ENCODE results near the gene RAD51AP2. TPM values are rescaled to one million over a fixed set of nuclear protein-coding genes. Genes with fewer than 3 reads are reported as not detected.
"Not testable (repeated sequence)": the region's sequence is repeated elsewhere in the genome, so short reads cannot be mapped to it uniquely, and the experiment has no call there.

The RAD51AP2 gene
- total RNA-seq (under 1 TPM in 1 of 5 donors, not detected in 4; 0.55 TPM), polyA plus RNA-seq (under 1 TPM in 1 of 3 donors, not detected in 2; 0.20 TPM)
- long read RNA-seq, donor 1: 0 reads
- long read RNA-seq, donor 2: 0 reads
- long read RNA-seq, donor 3: 0 reads
- long read RNA-seq, donor 4: 0 reads
- long read RNA-seq, donor 5: 0 reads
- long read RNA-seq, donor 6: 0 reads
- long read RNA-seq, donor 7: 0 reads
- long read RNA-seq, donor 8: 0 reads
- long read RNA-seq, donor 9: 0 reads
- long read RNA-seq, donor 10: 0 reads

DNA sequence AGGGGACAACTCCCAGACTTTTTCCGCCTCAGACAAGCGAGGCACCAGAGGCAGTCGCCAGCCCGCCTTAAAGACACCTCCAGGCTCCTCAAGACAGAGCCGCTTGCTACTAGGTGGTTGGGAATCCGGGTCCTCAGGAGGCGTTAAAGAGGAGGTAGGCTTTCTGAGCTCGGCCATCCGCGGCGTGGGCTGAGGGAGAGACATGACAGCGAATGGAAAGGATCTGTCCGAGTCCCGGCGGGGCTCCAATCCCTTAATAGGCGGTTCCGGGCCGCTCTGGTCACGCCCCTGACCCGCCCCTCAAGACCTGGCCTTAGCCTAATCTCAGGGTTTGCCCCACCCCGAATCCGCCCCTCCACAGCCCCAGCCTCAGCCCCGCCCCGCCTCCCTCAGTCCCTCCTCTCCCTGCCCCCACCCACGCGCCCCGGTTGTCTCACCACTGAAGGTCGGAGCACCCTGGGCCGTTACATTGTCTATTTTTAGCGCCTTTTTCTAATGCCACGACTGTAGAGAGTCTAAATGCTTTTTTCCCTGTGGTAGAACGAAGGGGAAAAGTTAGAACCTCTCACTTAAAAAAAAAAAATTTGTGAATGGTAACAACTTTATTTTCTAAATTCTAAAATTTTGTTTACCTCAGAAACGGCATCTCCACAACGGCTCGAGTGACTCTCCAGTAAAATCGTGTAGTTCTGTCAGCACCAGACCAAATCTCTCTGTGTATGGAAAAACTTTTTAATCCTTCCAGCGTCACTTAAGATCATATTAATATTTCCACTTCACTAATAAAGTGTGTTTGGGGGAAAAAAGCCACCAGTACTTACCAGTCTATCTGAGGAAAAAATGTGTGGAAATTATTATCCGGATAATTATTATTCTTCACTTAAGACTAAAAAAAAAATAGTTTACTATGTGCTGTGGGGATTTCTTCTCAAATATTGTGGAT is at the start of gene RAD51AP2:
TSS of gene RAD51AP2 (minus strand) at position 229 of the 943 bp plus-strand sequence. CDS start at position 204, 25 bp downstream.
- H3K36me3 ChIP-seq: no peaks in the 10 kb centered on the region
- DNase-seq: peak; percentile 73 to 91
- TF ChIP-seq POLR2A (IDR thresholded peaks at IDR 0.05): no peak
- no peak for TF ChIP-seq EP300 (IDR thresholded peaks at IDR 0.05)
- TF ChIP-seq POLR2AphosphoS5 (IDR thresholded peaks at IDR 0.05): no peak
- no peak for TF ChIP-seq CTCF (IDR thresholded peaks at IDR 0.05)
- peak within 1 kb of the TSS in 3 of 5 donors; percentile 45 to 78 (median 68) for H3K27ac ChIP-seq
- 4 to 6% (median 5%) methylated on average over 33 to 38 of the region's 38 CpGs for WGBS, 5 donors
- peak within 1 kb of the TSS; percentile 43 to 52 (median 47) for H3K4me3 ChIP-seq
- no peaks in the 10 kb centered on the region for H3K9me3 ChIP-seq
- intact Hi-C loops (cut with DNase I; ENCODE audit: low total_unique reads): no loop called here
- H3K27me3 ChIP-seq: peaks cover 0 to 9% (median 4%) of the 10 kb centered on the region in 3 donors
- H3K4me1 ChIP-seq: peaks cover 5 to 20% (median 12%) of the 10 kb centered on the region in 4 donors

DNA sequence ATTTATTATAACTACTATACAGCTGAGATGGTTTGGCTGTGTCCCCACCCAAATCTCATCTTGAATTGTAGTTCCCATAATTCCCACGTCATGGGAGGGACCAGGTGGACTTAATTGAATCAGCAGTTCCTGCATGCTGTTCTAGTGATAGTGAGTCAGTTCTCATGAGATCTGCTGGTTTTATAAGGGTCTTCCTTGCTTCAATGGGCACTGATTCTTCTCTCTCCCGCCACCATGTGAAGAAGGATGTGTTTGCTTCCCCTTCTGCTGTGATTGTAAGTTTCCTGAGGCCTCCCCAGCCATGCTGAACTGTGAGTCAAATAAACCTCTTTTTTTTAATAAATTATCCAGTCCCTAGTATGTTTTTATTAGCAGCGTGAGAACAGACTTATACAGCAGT is 47.5 kb upstream of the RAD51AP2 start:
- H3K36me3 ChIP-seq; DNase-seq; H3K9me3 ChIP-seq; H3K27ac ChIP-seq; H3K4me3 ChIP-seq; intact Hi-C loops (cut with DNase I; ENCODE audit: low total_unique reads); H3K4me1 ChIP-seq; H3K27me3 ChIP-seq: not testable (repeated sequence)
- WGBS, 5 donors: 78 to 89% (median 88%) methylated on average over 3 of the region's 3 CpGs

- Histone ChIP-seq H3K9me3 (no peaks in the 10 kb centered on the region), H3K4me1 (no peaks in the 10 kb centered on the region), H3K36me3 (no peaks in the 10 kb centered on the region), H3K4me3 (no peak overlapping the region), H3K27ac (no peak overlapping the region), H3K27me3 (no peaks in the 10 kb centered on the region)
- TF ChIP-seq POLR2A (IDR thresholded peaks at IDR 0.05) (no peak), POLR2AphosphoS5 (IDR thresholded peaks at IDR 0.05) (no peak), EP300 (IDR thresholded peaks at IDR 0.05) (no peak), CTCF (IDR thresholded peaks at IDR 0.05) (no peak)
- intact Hi-C loops (cut with DNase I; ENCODE audit: low total_unique reads): no loop called here
- DNase-seq: no peak
- WGBS, 5 donors: 70 to 91% (median 87%) methylated on average over 3 of the region's 3 CpGs
Measured at GRCh38 chr2:17558878-17559277, 40.6 kb upstream of the RAD51AP2 start.

- Histone ChIP-seq H3K9me3 (no peaks in the 10 kb centered on the region), H3K27ac (no peak overlapping the region), H3K4me1 (no peaks in the 10 kb centered on the region), H3K4me3 (no peak overlapping the region), H3K36me3 (no peaks in the 10 kb centered on the region), H3K27me3 (no peaks in the 10 kb centered on the region)
- no peak for DNase-seq
- intact Hi-C loops (cut with DNase I; ENCODE audit: low total_unique reads): no loop called here
- TF ChIP-seq POLR2A (IDR thresholded peaks at IDR 0.05) (no peak), POLR2AphosphoS5 (IDR thresholded peaks at IDR 0.05) (no peak), CTCF (IDR thresholded peaks at IDR 0.05) (no peak), EP300 (IDR thresholded peaks at IDR 0.05) (no peak)
Measured at GRCh38 chr2:17558053-17558452, 39.8 kb upstream of the RAD51AP2 start.

Measured in stomach (tissue), 19 donors.